Muscle of arm (tissue), 12 donors: ENCODE results near the gene NUAK2. TPM values are rescaled to one million over a fixed set of nuclear protein-coding genes. Genes with fewer than 3 reads are reported as not detected.

Source experiments
- DNase-seq: peaks from one replicate; pipeline ENCODE4 v3.0.0-alpha.2; 2013
- polyA plus RNA-seq, 12 donors: library from polyadenylated mRNA; unstranded; fragments of 120-200 nt; gene quantifications; one replicate each; pipeline ENCODE4 v1.2.1, GENCODE V29; 2013; ENCODE audit not compliant: insufficient read length in 12 of 12

Gene NUAK2
- polyA plus RNA-seq, 12 donors, result 0.25 to 1.8 (median 0.69) TPM; not detected in 2

DNA sequence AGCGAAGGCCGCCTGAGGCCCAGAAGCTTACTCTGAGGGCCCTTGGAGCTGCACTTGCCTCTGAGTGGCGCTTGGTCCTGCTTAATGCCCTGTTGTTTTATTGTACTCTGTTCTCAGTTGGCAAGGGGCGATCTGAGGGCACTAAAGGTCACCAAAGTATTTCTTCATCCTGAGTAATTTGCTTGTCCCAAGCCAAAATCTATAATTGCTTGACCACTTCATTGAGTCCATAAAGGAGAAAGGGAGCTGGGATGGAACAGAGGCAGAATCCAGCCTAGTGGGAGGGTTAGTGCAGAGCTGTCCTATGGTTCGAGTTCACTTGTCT lies 376 bp upstream of the NUAK2 start:
- DNase-seq, result no peak

DNA sequence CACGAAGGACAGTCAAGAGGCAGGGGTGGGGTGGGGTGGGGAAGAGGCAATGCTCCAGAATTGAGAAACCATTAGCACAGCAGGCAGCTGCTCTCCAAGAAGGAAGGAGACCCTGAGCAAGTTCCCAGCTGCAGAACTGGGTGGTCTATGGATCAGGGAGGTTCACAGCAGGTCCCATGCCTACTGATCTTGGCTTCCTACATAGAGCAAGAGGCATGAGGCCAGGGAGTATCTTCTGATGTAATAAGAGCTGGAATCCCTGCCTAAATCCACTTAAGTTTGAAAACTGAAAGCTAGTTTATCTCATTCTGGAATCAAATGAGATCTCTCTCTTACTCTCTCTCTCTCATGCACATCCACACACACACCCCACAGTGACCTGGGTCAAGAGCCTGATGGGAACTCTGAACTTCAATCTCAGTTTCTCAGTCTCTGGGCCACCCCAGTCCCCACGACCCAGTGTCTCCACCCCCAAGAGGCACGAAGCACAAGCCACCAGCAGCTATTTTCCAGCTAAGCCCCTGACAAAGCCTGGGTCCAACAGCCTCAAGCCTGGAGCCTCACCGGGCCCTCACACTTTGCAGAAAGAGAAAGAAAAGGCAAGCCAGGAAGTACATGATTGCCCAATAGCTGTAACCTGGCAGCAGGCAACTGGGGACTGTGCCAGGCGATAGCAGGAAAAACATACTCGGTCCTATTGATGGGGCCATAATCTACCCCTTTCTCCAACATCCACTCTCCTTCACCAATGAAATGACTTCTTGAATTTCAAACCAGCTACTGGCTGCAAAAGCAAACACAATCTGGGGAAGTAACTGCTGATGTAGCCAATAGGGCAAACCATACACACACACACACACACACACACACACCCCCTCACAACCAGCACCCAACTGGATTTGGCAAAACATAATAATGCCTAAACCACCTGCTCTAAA lies 2.2 kb downstream of the NUAK2 start:
- no peak for DNase-seq

DNA sequence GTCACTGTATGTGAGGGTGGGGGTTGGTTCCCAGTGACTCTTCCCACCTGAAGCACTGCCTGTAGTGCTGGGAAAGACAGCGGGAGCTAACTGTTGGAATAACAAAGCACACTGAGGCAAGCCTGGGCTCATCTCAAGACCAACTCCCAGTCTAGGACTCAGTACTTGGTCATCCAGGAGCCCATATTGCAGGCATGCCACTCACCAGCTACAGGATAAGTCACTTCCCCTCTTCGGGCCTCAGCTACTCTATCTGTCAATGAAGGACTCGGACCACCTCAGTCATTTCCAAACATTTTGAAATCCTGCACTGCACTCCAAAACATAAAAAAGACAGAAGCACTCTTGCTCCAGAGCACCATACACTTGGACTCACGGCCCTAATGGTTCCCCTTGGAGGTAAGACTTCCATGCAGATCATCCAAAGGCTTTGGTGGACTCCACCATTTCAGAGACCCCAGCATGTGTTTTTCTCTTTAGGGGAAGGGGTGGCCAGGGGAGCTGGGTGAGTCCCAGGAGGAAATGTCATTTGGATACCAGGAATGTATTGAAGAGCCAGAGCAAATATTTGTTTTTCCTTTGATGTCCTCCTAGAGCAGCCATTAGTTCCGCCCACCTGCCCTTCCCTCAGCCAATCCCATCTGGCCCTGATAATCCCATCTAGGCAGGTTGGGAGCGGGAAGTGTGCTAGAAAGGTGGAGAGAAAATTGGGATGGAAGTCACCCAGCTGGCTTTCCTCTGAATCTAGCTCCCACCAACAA lies 3.1 kb downstream of the NUAK2 start:
- no peak for DNase-seq

DNA sequence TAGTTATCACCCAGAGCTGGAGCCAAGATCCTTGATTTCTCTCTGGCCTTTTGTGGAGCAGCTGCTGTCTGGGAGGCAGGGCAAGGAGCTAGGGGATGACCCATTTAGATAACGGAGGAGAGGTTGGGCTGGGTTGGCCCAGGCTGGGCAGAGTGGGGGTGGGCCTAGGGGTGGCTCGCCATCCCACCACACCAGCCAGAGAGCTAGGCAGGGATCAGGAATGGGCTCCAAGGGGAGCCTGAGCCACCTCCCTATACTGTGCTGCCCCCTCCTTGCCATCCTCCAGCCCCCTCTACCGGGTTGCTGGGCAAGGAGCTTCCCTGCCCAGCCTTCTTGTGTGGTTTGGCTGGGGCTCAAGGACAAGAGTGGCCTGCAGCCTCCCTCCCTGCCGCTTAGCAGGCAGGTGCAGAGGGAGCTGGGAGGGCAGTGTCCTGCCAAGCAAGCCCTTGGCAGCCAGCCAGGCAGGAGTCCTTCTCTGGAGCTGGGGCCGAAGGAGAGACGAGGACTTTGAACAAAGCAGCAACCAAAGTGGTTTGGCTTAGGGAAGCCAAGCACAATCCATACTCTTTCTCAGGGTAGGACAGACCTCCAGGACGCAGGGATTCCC lies 4.1 kb downstream of the NUAK2 start:
- no peak for DNase-seq

GRCh38 chr1:205316161-205316566 lies 5.4 kb downstream of the NUAK2 start:
- no peak for DNase-seq

DNA sequence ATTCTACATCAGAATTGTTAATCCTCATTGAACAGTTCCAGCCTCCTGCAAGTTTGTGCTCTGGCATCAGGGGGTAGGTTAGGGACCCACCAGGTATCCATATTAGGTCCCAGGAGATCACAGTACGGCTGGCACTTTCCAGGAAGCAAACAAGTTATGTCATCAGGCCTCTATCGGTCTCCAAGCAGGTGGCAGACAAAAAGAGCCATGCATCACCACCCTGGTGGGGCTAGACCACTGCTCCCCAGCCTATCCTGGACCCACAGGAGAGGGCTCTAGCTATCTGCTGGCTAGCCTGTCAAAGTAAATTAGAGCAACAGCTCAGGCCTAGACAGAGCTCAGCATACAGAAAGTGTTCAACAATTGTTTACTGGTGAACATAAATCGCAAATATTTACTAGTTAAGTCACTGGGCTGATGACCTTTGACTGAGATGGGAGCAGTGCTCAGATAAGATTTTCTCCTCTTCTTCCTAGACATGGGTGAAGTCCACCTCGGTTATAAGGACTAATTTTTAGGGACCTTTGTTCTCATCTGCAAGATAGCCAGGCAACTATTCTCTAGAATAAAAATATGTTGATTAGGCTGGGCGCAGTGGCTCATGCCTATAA lies 6.4 kb downstream of the NUAK2 start:
- no peak for DNase-seq

- peak; percentile 38 for DNase-seq
Measured at GRCh38 chr1:205313563-205314308, 7.8 kb downstream of the NUAK2 start.

DNA sequence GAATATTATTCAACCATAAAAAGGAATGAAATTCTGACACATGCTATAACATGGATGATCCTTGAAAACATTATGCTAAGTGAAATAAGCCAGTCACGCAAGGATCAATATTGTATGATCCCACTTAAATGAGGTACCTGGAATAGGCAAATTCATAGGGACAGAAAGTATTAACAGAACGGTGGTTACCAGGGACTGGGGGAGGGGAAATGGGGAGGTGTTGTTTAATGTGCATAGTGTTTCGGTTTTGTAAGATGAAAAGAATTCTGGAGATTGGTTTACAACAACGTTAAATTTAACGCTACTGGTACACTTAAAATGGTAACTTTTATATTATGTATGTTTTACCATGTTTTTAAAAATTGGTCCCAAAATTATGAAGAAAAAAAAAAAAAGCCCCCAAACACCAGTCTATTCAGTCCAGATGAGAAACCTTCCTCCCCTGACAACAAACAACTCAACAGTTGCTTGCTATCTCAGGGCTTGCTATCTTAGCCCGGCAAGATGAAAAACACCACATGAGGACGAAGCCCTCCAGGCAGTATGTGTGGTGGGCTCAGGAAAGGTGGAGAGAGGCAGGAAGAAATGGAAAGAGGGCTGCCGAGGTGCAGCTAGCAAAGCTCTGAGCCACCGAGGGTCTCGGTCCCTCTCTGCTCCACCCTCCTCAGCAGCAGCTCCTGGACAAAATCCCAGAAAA lies 8.5 kb downstream of the NUAK2 start:
- no peak for DNase-seq

GRCh38 chr1:205310976-205311704 lies 10.4 kb downstream of the NUAK2 start:
- no peak for DNase-seq

GRCh38 chr1:205309741-205310140 lies 11.8 kb downstream of the NUAK2 start:
- DNase-seq, result no peak

DNA sequence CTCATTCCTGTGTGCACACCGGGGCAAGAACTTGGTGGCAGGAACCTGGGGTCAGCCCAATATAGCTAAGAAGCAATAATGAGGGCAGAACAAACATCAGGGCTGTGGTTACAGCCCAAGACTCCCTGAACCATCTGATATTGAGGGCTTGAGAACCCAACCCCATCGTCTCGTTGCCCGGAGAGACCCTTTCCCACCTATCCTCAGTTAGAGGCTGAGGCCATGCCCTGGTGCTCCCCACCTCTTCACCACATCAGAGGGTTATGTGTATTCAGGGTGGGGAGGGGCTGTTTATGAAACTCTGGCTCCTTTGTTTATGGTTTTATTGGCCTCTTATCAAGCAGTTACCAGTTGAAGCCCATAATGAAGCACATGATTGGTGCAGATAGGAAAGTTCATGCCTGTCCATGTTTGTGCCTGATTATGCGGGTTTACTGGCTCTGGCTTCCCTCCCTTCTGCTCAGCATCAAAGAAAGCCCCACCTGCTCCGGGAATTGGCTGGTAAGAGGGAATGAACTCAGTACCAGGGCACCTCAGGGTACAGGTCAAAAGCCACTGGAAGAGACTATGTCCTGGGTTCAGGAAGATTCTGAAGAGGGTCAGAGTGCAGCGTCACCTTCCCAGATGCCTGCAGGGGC lies 14.5 kb downstream of the NUAK2 start:
- no peak for DNase-seq

- no peak for DNase-seq
Measured at GRCh38 chr1:205304695-205305070, 16.9 kb downstream of the NUAK2 start.

- DNase-seq, result no peak
Measured at GRCh38 chr1:205304046-205304694, 17.4 kb downstream of the NUAK2 start.

DNA sequence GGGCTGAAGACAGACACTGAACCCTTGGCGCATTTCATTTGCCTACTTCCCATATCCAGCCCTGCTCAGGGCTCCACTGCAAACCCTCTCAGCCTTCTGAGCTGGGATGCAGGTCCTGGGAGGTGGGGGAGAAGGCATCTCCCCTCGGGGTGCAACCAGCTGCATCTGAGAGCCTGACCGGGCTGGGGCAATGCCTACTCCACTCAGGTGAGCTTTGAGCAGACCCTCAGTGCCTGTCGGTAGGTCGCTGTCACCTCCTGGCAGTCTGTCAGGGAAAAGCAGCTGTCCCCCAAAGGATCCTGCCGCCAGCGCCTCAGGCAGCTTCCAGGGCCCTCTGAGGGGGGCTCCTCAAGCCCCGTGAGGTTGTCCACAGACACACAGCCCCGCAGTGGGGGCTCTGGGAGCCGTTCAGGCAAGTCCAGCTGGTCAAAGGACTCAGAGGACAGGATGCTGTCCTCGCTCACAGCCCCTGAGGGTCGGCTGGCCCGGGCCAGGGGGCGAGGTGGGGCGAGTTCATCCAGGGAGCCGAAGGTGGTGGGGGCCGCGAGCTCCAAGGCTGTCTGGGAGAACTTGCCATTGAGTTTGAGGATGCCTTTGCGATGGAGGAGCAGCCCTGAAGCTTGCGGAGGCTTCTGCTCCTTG lies 18.2 kb downstream of the NUAK2 start:
- DNase-seq, result no peak

DNA sequence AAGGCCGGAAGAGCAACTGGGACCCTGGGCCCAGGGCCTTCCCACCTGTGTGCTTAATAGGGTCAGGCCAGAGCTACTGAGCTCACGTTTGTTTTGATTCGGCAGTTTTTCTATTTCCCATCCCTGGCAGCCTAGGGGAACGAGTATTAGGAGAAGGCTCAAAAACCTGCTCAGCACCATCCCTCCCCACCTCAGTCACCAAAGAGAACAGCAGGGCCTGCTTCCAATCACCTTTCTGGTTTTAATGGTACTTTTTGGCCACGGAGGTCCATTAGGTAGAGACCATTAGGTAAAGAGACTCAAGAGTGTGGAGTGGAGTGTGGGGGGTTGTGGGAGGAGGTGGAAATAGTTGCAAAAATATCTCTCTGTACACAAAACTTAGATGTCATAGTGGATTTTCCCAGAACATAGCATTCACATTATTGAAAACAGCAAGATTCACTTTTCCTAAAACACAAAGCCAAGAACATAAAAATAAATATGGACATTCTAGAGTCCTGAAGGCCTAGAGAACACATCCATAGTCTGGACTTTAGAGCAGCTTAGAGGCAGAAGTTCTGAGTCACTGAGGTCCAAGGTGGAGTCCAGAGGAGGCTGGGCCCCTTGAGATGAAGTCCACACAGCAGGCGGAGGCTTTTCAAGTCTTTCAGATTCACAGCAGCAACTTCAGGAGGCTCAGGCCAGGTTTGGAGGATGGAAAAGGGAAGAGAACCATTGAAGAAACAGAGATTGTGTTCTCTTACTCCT lies 19.5 kb downstream of the NUAK2 start:
- DNase-seq, result no peak

DNA sequence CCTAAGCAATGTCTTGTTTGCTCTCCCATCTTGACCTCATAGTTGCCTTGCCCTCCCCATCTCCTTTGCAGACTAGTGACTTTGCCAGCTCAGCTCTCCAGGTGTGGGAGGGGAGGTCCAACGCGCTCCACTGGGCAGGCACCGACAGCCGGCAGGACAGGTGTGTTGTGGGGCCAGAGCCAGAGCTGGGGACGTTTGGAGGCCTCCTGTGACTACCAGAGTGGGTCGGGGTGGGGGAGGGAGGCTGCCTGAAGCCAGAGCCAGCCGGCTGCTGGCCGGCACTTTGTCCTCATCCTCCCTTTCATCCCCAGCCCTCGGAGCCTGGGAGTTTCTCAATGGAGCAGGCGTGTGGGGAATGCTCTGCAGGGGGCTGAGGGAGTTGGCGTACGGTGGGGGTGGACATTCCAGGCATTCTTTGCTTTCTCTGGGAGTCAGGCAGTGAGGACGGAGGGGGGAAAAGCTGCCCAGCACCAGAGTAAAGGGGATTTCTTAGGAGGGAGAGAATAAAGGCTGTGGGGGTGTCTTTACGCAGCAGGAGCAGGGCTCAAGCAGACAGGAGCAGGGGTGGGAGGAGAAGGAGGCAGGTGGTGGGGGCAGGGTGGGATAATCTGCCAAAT lies 20.2 kb downstream of the NUAK2 start:
- no peak for DNase-seq

DNA sequence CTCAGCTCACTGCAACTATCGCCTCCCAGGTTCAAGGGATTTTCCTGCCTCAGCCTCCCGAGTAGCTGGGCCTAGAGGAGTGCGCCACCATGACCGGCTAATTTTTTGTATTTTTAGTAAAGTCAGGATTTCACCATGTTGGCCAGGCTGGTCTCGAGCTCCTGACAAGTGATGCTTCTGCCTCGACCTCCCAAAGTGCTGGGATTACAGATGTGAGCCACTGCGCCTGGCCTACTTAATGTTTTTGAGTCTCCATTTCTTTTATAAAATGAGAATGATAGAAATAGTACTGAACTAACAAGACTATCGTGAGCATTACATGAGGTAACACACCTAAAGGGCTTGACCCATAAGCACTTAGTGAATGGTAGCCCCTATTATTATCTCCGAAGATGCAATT lies 21.4 kb downstream of the NUAK2 start:
- DNase-seq, result no peak
